Measurements from ENCODE around the gene ZBTB47. TPM values are rescaled to one million over a fixed set of nuclear protein-coding genes. Genes with fewer than 3 reads are reported as not detected.

The ZBTB47 gene
- total RNA-seq, 1 donor from 2014 or later = 20.5 TPM

DNA sequence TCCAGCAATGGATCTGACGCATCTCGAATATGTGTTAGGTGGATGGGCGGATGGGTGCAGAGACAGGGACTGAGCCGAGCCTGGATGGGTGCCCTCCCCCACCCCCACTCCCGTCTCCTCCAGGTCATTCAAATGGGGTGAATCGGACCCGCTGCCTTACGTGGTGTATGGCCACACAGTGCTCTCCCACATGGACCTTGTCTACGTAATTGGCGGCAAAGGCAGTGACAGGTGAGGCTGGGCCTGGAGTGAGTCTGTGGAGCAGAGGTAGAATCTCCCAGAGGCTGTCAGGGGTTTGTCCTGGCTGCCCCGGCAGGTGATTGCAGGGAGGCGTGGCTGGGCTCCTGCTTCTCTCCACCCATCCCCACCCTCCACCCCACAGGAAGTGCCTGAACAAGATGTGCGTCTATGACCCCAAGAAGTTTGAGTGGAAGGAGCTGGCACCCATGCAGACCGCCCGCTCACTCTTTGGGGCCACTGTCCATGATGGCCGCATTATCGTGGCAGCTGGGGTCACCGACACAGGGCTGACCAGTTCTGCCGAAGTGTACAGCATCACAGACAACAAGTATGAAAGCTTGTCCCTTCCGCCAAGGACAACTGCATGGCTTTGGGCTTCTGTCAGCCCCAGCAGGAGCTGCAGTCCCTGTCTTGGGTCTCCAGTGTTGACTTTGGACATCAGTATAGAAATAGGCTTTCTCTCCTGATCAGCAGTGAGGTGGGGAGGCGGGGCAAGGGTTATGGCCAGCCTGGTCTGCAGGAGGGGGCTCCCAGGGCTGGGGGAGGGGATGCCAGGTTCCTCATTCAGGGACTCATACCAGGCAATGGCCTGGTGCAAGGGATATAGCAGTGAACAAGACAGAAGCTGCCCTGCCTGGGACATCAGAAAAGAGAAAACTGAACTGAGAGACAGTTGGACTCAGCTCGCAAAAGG is 35.3 kb downstream of the ZBTB47 start:
- no peak for DNase-seq (ENCODE audit: low spot score)
- Mint-ChIP-seq H3K4me1 (ENCODE audit: unreplicated experiment) (no peaks in the 10 kb centered on the region), H3K4me3 (ENCODE audit: unreplicated experiment) (no peak overlapping the region), H3K9me3 (ENCODE audit: unreplicated experiment) (no peaks in the 10 kb centered on the region), H3K27me3 (ENCODE audit: unreplicated experiment) (peaks cover 9% of the 10 kb centered on the region), H3K27ac (ENCODE audit: unreplicated experiment) (no peak overlapping the region), H3K36me3 (ENCODE audit: low read depth, unreplicated experiment) (no peaks in the 10 kb centered on the region)
- TF ChIP-seq, protein P1, sequence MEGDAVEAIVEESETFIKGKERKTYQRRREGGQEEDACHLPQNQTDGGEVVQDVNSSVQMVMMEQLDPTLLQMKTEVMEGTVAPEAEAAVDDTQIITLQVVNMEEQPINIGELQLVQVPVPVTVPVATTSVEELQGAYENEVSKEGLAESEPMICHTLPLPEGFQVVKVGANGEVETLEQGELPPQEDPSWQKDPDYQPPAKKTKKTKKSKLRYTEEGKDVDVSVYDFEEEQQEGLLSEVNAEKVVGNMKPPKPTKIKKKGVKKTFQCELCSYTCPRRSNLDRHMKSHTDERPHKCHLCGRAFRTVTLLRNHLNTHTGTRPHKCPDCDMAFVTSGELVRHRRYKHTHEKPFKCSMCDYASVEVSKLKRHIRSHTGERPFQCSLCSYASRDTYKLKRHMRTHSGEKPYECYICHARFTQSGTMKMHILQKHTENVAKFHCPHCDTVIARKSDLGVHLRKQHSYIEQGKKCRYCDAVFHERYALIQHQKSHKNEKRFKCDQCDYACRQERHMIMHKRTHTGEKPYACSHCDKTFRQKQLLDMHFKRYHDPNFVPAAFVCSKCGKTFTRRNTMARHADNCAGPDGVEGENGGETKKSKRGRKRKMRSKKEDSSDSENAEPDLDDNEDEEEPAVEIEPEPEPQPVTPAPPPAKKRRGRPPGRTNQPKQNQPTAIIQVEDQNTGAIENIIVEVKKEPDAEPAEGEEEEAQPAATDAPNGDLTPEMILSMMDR (IDR thresholded peaks at IDR 0.05; ENCODE audit: unreplicated experiment) = no peak

DNA sequence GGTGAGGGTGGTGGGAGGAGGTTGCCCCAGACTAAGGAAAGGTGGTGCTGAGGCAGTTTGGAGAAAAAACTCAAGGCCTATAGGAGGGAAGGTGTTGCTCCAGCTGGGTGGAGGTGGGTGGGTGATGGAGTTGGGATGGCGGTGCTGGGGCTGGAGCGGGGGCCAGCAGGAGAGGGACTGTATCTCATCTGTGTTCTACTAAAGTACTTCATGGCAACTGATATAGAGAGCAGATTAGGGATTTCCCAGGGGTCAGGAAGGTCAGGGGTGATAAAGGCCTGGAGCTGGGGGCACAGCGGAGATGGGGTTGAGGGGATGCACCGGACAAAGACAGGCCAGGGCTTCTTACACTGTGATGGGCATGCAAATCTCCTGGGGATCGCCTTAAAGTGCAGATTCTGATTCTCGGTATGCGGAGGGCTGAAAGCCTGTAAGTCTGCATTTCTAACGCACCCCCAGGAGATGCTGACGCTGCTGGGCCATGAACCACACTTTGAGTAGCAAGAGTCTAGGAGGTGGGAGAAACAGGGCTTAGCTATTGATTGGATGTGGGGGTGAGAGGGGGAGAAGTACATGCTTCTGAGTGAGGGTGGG is 36.0 kb downstream of the ZBTB47 start:
- TF ChIP-seq, protein P1 (IDR thresholded peaks at IDR 0.05; ENCODE audit: unreplicated experiment) = no peak
- Mint-ChIP-seq H3K4me1 (ENCODE audit: unreplicated experiment) (no peaks in the 10 kb centered on the region), H3K9me3 (ENCODE audit: unreplicated experiment) (no peaks in the 10 kb centered on the region), H3K27ac (ENCODE audit: unreplicated experiment) (no peak overlapping the region), H3K4me3 (ENCODE audit: unreplicated experiment) (no peak overlapping the region), H3K36me3 (ENCODE audit: low read depth, unreplicated experiment) (no peaks in the 10 kb centered on the region), H3K27me3 (ENCODE audit: unreplicated experiment) (peaks cover 9% of the 10 kb centered on the region)
- DNase-seq (ENCODE audit: low spot score) = no peak

DNA sequence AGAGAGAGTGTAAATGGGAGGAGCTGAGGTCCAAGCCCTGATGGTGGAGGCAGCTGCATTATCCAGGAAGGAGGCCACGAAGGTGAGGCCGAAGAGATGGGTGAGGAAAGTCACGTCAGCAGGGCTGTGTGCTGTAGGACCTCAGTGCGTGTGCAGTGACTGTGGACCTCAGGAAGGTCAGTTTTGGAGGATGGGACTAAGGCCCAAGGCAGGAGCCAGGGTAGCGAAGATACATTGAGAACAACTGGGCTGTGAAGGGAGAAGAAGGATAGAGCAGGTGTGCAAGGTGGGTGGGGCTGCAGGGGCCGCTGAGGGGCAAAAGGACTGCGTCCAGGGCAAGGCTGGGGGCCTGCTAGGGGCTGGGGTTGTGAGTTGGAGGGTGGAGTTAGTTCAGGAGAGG is 36.7 kb downstream of the ZBTB47 start:
- Mint-ChIP-seq H3K9me3 (ENCODE audit: unreplicated experiment) (no peaks in the 10 kb centered on the region), H3K4me1 (ENCODE audit: unreplicated experiment) (no peaks in the 10 kb centered on the region), H3K27ac (ENCODE audit: unreplicated experiment) (no peak overlapping the region), H3K4me3 (ENCODE audit: unreplicated experiment) (no peak overlapping the region), H3K36me3 (ENCODE audit: low read depth, unreplicated experiment) (no peaks in the 10 kb centered on the region), H3K27me3 (ENCODE audit: unreplicated experiment) (peaks cover 9% of the 10 kb centered on the region)
- DNase-seq (ENCODE audit: low spot score) = no peak
- TF ChIP-seq, protein P1 (IDR thresholded peaks at IDR 0.05; ENCODE audit: unreplicated experiment) = no peak

DNA sequence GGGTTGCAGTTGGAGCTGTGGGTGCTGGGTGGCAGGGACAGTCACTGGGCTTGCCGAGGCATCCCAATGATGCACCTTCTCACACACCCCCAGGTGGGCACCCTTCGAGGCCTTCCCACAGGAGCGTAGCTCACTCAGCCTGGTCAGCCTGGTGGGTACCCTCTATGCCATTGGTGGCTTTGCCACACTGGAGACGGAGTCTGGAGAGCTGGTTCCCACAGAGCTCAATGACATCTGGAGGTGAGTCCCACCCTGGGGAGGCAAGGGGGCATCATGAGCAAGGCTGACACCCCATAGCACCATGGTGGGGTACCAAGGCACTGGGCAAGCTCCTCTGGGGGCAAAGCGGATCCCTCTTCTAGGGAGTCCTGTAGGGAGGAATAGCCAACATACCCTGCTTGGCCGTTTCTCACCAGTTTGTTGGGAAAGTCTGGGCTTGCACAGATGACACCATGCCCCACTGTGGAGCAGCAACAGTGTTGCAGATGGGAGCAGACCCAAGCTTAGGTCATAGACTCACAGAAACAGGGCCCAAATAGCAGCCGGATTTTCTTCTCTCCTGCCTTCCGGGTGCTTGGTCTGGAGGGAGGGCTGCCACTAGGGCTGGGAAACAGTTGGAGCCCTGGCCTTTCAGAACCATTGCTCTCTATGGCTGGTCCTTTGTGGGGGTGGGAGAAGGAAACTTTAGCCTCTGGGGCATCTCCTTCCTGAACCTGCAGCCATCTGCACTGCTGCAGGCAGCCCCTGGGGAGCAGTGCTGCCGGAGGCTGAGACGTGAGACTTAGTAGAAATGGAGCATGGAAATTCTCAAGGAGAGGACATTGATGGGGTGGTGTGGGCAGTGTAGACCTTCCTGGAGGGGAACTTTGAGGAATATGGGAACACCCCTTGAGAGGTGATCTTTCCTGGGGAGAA is 37.5 kb downstream of the ZBTB47 start:
- Mint-ChIP-seq H3K9me3 (ENCODE audit: unreplicated experiment) (no peaks in the 10 kb centered on the region), H3K4me1 (ENCODE audit: unreplicated experiment) (no peaks in the 10 kb centered on the region), H3K4me3 (ENCODE audit: unreplicated experiment) (no peak overlapping the region), H3K27ac (ENCODE audit: unreplicated experiment) (no peak overlapping the region), H3K27me3 (ENCODE audit: unreplicated experiment) (peaks cover 9% of the 10 kb centered on the region), H3K36me3 (ENCODE audit: low read depth, unreplicated experiment) (no peaks in the 10 kb centered on the region)
- TF ChIP-seq, protein P1 (IDR thresholded peaks at IDR 0.05; ENCODE audit: unreplicated experiment) = no peak
- no peak for DNase-seq (ENCODE audit: low spot score)
